Bronchial epithelial cell (primary cell): ENCODE measurements around the gene TJP1. TPM values are rescaled to one million over a fixed set of nuclear protein-coding genes. Genes with fewer than 3 reads are reported as not detected.

Experiments used
- DNase-seq: peaks from one replicate; pipeline ENCODE4 v3.0.0-alpha.2; 2010; ENCODE audit warnings: low read depth
- FAIRE-seq: peaks from 2 replicates; lab custom pipeline; 2011; peaks lifted over from hg19 to GRCh38; lab: Jason Lieb, UNC
- H3K27me3 ChIP-seq: 2 replicates; pipeline ENCODE4 v1.5.1; 2011; ENCODE audit warnings: low read length; ENCODE audit not compliant: control insufficient read depth, insufficient read depth
- H3K36me3 ChIP-seq: 2 replicates; pipeline ENCODE4 v1.5.1; 2011; ENCODE audit warnings: low read length; ENCODE audit not compliant: control insufficient read depth, insufficient read depth
- H3K4me3 ChIP-seq: 2 replicates; pipeline ENCODE4 v1.5.1; 2011; ENCODE audit warnings: mild to moderate bottlenecking, low read depth, low read length, control low read depth
- CTCF ChIP-seq: IDR thresholded peaks from 2 replicates; pipeline ENCODE4 v1.5.1; 2011; ENCODE audit warnings: mild to moderate bottlenecking, moderate library complexity, low read length, control low read depth, inconsistent platforms; ENCODE audit not compliant: insufficient read depth, severe bottlenecking
- total RNA-seq: library from RNA; depleted of rRNA; stranded (reverse); fragments of >200 nt; gene quantifications from 2 replicates; pipeline ENCODE4 v1.2.1, GENCODE V29; 2014

The TJP1 gene
- total RNA-seq, 1 donor from 2014 or later: 62.9 TPM

GRCh38 chr15:29774900-29775299, 47.4 kb downstream of the TJP1 start:
- FAIRE-seq (no peak), DNase-seq (peak; percentile 87)
- Histone ChIP-seq H3K4me3 (no peak overlapping the region), H3K27me3 (no peaks in the 10 kb centered on the region), H3K36me3 (peaks cover 9% of the 10 kb centered on the region)
- no peak for TF ChIP-seq CTCF

GRCh38 chr15:29773816-29774215, 48.5 kb downstream of the TJP1 start:
- no peak for FAIRE-seq
- Histone ChIP-seq H3K4me3 (no peak overlapping the region), H3K27me3 (no peaks in the 10 kb centered on the region), H3K36me3 (peaks cover 14% of the 10 kb centered on the region)
- TF ChIP-seq CTCF: no peak
- DNase-seq: no peak

- no peak for FAIRE-seq
- Histone ChIP-seq H3K36me3 (peaks cover 14% of the 10 kb centered on the region), H3K4me3 (no peak overlapping the region), H3K27me3 (no peaks in the 10 kb centered on the region)
- DNase-seq: no peak
- no peak for TF ChIP-seq CTCF
These were observed 49.3 kb downstream of the TJP1 start for GRCh38 chr15:29773000-29773399.

- Histone ChIP-seq H3K27me3 (no peaks in the 10 kb centered on the region), H3K36me3 (peaks cover 18% of the 10 kb centered on the region), H3K4me3 (no peak overlapping the region)
- FAIRE-seq: no peak
- no peak for TF ChIP-seq CTCF
- DNase-seq: peak; percentile 52
These were observed 51.5 kb downstream of the TJP1 start for GRCh38 chr15:29770796-29771195.

- Histone ChIP-seq H3K27me3 (no peaks in the 10 kb centered on the region), H3K4me3 (no peak overlapping the region), H3K36me3 (peaks cover 25% of the 10 kb centered on the region)
- DNase-seq (no peak), FAIRE-seq (no peak)
- no peak for TF ChIP-seq CTCF
These were observed 56.3 kb downstream of the TJP1 start for GRCh38 chr15:29765898-29766527.

GRCh38 chr15:29765234-29765841, 56.9 kb downstream of the TJP1 start:
- FAIRE-seq: no peak
- no peak overlapping the region for H3K4me3 ChIP-seq
- no peak for DNase-seq
- TF ChIP-seq CTCF: no peak
- no peaks in the 10 kb centered on the region for H3K27me3 ChIP-seq
- H3K36me3 ChIP-seq: peaks cover 25% of the 10 kb centered on the region
